ENCODE measurements around the gene MACF1.
A peak's percentile ranks its signal among the peaks of the same experiment; 100 is the strongest.
"Not testable (repeated sequence)": the region's sequence is repeated elsewhere in the genome, so short reads cannot be mapped to it uniquely, and the experiment has no call there.

The MACF1 gene

DNA sequence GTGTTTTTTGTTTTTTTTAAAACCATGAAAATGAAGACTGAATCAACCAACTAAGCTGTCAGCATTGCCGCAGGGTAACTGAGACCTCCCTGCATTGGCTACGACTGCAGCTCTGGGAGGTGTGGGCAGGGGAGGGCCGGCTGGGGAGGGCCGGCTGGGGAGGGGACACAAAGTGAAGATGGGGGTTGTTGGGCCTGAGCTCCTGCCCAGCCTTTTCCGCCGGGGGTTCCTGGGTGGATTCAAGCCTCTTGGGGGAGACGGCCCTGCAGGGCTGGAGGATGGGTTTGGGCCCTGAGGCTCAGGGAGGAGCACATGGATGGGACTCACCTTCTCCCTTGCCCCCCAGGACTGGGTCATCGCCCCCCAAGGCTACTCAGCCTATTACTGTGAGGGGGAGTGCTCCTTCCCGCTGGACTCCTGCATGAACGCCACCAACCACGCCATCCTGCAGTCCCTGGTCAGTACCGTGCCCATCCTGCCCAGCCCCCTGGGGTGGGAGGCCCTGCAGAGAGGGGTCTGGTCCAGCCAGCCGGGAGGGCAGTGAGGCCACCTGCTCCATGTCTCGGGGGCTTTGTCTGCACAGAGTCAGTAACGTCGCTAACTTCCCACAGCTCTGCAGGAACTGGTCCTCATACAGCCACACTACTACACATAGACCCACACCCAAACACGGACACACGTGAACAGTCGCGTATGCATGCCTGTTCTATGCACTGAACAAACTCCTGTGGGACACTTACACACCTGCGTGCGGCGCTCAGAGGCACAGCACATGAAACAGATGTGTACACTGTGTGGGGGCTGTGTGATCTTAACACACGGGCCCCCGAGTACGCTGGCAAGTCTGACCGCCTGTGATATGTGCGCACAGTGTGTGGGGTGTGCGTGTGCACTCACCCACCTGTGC, 318.4 kb downstream of the MACF1 start:
- no peak for DNase-seq

DNA sequence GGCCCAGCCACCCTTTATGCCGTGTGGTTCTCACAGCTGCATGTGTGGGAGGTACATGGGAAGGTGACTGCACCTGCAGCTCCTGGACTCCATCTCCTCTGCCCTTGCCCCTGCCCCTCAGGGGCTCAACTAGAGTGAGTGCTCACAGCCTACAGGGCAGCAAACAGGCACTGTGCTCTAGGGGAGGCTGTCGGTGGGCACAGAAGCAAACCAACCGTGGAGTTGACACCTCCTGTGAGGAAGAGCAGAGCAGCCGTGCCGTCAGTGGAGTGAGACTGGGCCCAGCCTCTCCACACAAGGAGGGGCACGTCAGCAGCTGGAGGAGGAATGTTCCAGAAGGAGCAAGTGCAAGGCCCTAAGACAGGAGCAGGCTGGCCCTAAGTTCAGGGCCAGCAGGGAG, 319.7 kb downstream of the MACF1 start:
- DNase-seq = no peak

DNA sequence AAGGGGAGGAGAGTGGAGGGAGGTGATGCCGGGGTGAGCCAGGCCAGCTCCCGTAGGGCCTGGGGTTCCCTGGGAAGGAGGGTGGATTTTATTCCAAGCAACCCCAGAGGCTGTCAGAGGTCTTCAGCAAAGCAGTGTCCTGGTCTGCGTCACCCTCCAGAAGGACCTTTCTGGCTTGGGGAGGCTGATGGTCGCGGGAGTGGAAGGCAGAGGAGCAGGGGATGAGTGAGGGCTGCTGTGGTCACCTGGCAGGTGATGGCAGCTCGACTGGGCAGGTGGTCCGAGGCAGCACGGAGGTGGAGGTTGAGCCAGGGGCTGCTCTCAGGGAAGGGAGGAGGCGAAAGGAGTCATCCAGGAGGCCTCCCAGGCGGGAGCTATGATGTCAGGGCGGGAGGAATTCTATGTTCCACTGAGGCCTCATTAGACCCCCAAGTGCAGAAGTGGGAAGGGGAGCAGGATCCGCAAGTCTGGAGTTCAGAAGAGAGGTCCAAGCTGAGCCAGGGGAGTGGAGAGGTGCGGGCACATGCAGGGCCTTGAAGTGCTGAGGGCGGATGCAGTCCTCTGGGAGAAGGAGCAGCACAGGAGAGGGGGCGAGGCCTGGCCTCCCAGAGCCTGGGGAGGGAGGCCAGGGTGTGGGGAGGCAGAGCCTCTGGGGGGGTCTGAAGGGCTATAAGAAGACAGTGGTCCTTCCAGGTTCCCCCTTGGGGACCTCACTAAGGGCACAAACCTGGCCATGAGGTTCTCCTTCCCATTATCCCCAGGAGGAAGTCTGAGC, 320.3 kb downstream of the MACF1 start:
- DNase-seq = no peak

DNA sequence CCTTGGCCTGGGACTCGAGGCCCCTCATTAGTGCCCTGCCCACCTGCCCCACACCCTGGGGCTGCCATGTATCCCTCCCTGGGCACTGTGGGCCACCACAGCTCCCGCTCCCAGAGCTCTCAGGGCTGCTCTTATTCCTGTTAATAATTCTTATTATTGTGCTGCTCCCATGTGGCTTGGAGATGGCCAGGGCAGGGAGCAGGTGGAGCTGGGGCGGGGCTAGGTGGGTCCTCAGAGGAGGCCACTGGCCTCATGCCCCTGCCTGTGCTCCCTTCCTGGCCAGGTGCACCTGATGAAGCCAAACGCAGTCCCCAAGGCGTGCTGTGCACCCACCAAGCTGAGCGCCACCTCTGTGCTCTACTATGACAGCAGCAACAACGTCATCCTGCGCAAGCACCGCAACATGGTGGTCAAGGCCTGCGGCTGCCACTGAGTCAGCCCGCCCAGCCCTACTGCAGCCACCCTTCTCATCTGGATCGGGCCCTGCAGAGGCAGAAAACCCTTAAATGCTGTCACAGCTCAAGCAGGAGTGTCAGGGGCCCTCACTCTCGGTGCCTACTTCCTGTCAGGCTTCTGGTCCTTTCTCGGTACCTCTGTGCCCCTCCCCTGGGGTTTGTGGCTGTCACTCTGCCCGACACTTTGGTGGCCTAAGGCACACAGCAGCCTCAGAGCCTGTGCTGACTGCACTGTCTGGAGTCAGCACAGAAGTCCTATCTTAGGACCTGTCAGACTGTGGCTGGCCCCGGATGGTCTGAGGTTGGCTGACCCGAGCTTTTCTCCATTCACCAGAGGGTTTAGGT, 321.1 kb downstream of the MACF1 start:
- peak; percentile 60 to 70 for DNase-seq

DNA sequence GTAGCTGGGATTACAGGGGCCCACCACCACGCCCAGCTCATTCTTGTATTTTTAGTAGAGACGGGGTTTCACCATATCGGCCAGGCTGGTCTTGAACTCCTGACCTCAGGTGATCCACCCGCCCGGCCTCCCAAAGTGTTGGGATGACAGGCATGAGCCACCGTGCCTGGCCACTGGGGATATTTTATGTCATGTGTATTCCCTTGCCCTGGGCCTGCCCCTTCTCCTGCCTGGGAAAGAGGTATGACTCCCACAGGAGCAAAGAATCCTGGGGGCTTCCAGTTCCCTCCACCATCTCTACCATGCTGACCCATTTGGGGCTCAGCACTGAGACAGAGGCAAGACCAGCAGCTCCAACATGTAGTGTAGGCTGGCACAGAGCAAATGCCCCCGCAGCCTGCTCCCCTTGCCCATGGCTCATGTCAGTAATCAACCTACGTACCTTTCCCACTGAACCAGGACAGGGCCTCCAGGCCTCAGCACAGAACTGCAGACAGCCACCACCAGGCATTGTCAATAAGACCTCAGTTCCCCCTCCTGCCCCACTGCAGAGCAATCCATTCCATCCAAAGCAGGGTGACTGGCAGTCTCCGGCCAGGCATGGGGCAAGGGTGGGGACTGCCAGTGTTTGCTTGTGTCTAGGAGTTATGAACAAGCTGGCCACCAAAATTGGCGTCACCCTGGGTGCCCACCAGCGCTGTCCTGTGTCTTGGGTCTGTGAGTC, 322.1 kb downstream of the MACF1 start:
- no peak for DNase-seq

DNA sequence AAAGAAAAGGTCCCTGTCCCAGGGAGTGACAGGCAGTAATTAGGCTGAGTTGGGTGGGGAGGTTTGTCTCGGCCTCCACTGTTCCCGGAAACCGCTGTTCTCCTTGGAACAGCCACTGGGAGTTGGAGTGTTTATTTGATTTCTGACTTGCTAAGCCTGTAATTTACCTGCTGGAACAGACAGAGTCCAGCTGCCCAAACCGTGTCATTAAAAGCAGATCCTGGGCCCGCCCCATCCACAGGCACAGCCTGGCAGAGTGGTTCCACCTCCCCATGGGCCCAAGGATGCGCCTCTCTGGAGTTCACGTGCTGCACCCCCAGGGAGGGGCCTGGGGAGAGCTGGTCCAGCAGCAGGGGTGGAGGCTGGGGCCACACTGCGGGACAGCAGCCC, 322.7 kb downstream of the MACF1 start:
- DNase-seq = not testable (repeated sequence)

DNA sequence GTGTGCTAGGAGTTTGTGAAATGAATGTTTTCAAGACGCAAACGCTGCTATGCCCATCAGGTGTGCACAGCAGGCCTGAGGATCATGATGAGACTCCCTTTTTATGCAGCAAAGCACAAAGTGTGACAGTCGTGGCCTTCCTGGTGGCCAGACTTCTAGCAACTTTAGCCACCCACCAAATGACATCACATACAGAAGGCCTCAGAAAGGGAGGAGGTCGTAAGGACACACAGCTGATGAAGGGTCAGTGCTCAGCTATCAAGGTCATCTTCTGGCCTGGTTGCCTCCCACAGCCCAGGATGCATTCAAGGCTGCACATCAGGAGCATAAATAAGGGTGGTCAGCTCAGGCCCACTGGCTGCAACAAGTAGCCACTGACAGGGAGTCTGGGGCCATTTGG, 323.6 kb downstream of the MACF1 start:
- DNase-seq = no peak

DNA sequence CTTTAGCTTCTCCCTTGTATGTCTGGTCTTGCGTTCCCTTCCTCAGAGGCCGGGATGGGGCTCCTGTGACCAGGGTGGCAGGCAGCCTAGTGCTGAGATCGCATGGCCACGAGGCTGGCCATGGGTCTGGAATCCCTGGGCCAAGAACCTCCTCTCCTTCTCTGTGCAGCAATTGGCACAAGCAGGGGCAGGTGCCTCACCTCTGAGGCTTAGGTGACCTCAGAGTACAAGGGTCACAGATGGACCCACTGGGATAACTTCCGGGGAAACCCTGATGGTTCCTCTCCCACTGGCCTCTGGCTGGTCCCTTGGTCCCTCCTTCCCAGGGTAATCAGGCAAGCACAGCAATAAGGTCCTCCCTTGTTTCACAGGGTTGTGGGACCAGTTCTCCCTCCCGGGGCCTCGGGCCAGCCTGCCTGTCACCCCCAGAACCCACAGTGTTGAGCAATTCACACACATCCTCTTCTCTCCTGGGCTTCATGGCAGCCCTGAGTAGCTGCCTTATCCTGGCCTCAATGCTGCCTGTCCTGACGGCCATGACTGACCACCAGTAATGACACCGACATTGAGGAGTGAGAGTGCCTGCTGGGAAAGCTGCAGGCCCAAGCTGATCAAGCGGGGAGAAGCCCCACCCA, 325.5 kb downstream of the MACF1 start:
- DNase-seq = no peak

DNA sequence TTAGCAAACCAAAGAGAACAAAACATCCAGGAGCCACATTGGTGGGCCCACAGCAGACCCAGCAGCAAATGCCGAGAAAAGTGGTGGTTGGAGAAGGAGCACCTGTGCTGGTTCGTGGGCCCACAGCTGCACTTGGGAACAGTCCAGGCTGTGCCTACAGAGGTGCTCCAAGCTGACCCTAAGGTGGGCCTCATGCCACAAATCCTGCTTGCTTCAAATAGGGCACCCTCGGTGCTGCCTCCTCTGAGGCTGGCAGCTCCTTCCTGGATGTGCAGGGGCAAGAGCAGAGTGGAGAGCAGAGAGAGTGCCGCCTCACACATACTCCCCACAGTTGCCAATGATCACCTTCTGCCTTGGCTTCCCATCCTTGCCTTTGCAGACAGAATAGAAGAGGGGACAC, 327.0 kb downstream of the MACF1 start:
- no peak for DNase-seq

DNA sequence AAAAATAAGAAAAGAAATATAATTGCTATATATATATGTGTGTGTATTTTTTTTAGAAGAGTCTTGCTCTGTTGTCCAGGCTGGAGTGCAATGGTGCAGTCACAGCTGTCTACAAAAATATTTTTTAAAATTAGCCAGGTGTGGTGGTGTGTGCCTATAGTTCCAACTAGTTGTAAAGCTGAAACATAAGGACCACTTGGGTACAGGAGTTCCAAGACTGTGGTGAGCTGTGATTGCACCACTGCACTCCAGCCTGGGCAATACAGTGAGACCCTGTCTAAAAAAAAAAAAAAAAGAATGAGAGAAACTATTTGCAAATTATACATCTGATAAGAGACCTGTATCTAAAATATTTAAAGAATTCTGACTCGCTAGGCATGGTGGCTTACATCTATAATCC, 328.9 kb downstream of the MACF1 start:
- no peak for DNase-seq
